Ishikawa (cell line): ENCODE measurements around the gene EHD4.

Experiments used
- CEBPB ChIP-seq: IDR thresholded peaks from 2 replicates; pipeline ENCODE4 v1.6.1; 2012
- EGR1 ChIP-seq: IDR thresholded peaks from 2 replicates; pipeline ENCODE4 v1.6.1; 2012
- EP300 ChIP-seq: IDR thresholded peaks from 2 replicates; pipeline ENCODE4 v1.6.1; 2012; ENCODE audit warnings: borderline replicate concordance
- REST ChIP-seq: IDR thresholded peaks from 2 replicates; pipeline ENCODE4 v1.6.1; 2012; ENCODE audit warnings: low read depth, mild to moderate bottlenecking
- TCF12 ChIP-seq: IDR thresholded peaks from 2 replicates; pipeline ENCODE4 v1.6.1; 2012; ENCODE audit warnings: low read depth
- YY1 ChIP-seq: IDR thresholded peaks from 2 replicates; pipeline ENCODE4 v1.6.1; 2012; ENCODE audit warnings: low read depth

GRCh38 chr15:41950489-41950888 lies 21.9 kb downstream of the EHD4 start:
- TF ChIP-seq CEBPB (no peak), REST (no peak), YY1 (no peak), TCF12 (no peak), EP300 (no peak), EGR1 (no peak)
